Dedifferentiated amniotic fluid mesenchymal stem cell (primary cell): ENCODE results near the gene XYLT2.

Source experiments
- DNase-seq: peaks from one replicate; pipeline ENCODE4 v3.0.0-alpha.2; 2016; ENCODE audit errors: extremely low spot score

Gene XYLT2

GRCh38 chr17:50363217-50364060 lies 17.5 kb downstream of the XYLT2 start:
- no peak for DNase-seq

- no peak for DNase-seq
Observed at GRCh38 chr17:50364061-50364458, 18.1 kb downstream of the XYLT2 start.

- peak; percentile 23 for DNase-seq
Observed at GRCh38 chr17:50364715-50365114, 18.8 kb downstream of the XYLT2 start.

GRCh38 chr17:50365165-50365564 lies 19.2 kb downstream of the XYLT2 start:
- no peak for DNase-seq

- no peak for DNase-seq
Observed at GRCh38 chr17:50365649-50366393, 19.9 kb downstream of the XYLT2 start.

GRCh38 chr17:50367401-50367800 lies 21.5 kb downstream of the XYLT2 start:
- DNase-seq: no peak

- DNase-seq: no peak
Observed at GRCh38 chr17:50370052-50370451, 24.1 kb downstream of the XYLT2 start.

- no peak for DNase-seq
Observed at GRCh38 chr17:50371526-50371925, 25.6 kb downstream of the XYLT2 start.

- DNase-seq: no peak
Observed at GRCh38 chr17:50372222-50372757, 26.4 kb downstream of the XYLT2 start.

GRCh38 chr17:50372758-50373556 lies 27.0 kb downstream of the XYLT2 start, which contains the start of the genes EME1 and MRPL27:
TSS of gene EME1 (plus strand) at chr17:50373229. CDS start at chr17:50375209, 1,980 bp downstream.
TSS of gene MRPL27 (minus strand) at chr17:50373184. CDS start at chr17:50373170, 14 bp downstream.
- peak; percentile 92 for DNase-seq

GRCh38 chr17:50373705-50374104 lies 27.8 kb downstream of the XYLT2 start:
- DNase-seq: no peak

GRCh38 chr17:50375858-50376538 lies 30.1 kb downstream of the XYLT2 start:
- no peak for DNase-seq

GRCh38 chr17:50379351-50380132 lies 33.6 kb downstream of the XYLT2 start:
- no peak for DNase-seq

- DNase-seq: no peak
Observed at GRCh38 chr17:50380369-50381259, 34.7 kb downstream of the XYLT2 start.

GRCh38 chr17:50381260-50381815 lies 35.4 kb downstream of the XYLT2 start:
- DNase-seq: no peak

GRCh38 chr17:50381920-50382319 lies 36.0 kb downstream of the XYLT2 start:
- DNase-seq: no peak

GRCh38 chr17:50382931-50383330 lies 37.0 kb downstream of the XYLT2 start:
- no peak for DNase-seq

GRCh38 chr17:50386510-50386909 lies 40.6 kb downstream of the XYLT2 start:
- DNase-seq: no peak

GRCh38 chr17:50388728-50389127 lies 42.8 kb downstream of the XYLT2 start:
- no peak for DNase-seq
